Omental fat pad (tissue), 4 donors: ENCODE results near the gene MAFB. TPM values are rescaled to one million over a fixed set of nuclear protein-coding genes. Genes with fewer than 3 reads are reported as not detected.

Experiments
- ATAC-seq: fragments of 150-250 bp; one replicate; pipeline ENCODE4 v1.9.1; 2016; ENCODE audit warnings: mild to moderate bottlenecking, moderate library complexity; ENCODE audit not compliant: low FRiP score
- DNase-seq: peaks from one replicate; pipeline ENCODE4 v3.0.0-alpha.2; 2019; ENCODE audit warnings: low spot score
- total RNA-seq, 4 donors: library from RNA; depleted of rRNA; stranded (reverse); fragments of >200 nt; gene quantifications; one replicate each; pipeline ENCODE4 v1.1.0, GENCODE V29; 2016
- TF ChIP-seq, protein P1 (sequence below), 3 donors: fragments of 450-650 bp; IDR thresholded peaks; one replicate each; pipeline ENCODE4 v1.5.1; 2016 to 2017; ENCODE audit warnings: antibody characterized with exemption in 3 of 3, mild to moderate bottlenecking in 3 of 3, moderate library complexity in 2 of 3

MAFB gene
- total RNA-seq, 4 donors from 2014 or later, result 44.3 to 173 (median 82.4) TPM

DNA sequence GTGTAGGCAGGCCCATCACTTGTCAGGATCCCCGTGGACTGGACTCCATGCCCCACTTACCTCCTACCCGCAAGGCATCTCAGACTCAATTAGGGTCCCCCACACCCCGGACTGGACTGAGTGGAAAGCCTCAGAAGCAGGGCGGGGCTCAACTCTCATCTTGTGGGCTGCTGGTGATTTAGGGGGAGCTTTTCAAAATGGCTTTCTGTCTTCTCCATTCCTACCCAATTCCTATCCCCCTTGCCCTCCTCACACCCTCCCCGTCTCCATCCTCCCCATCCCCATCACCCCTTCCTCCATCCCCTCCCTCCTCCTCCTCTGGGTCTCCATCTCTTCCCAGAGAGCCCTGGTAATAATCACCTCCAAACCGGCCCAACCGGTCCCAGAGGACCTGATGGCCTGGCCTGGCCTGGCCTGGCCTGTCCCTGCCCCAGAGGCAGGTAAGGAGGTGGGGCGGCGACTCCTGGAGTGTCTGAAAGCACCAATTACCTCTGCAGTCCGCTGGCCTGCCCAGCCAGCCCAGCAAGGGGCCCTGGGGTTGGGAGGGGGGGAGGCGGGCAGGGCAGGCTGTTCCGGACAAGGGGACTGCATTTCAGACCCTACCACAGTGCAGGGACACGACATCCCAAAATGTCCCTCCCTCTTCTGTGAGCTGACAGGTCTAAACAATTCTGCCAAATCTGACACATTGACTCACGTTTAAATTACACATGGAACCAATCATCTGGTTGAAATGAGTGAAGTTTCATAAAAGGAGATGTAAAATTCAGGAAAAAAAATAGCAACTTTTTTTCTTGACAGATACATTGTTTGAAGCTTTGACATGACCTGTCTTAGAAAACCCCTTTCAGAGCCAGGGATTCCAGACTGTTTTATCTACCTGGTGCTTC lies 24.8 kb downstream of the MAFB start:
- TF ChIP-seq, protein P1, sequence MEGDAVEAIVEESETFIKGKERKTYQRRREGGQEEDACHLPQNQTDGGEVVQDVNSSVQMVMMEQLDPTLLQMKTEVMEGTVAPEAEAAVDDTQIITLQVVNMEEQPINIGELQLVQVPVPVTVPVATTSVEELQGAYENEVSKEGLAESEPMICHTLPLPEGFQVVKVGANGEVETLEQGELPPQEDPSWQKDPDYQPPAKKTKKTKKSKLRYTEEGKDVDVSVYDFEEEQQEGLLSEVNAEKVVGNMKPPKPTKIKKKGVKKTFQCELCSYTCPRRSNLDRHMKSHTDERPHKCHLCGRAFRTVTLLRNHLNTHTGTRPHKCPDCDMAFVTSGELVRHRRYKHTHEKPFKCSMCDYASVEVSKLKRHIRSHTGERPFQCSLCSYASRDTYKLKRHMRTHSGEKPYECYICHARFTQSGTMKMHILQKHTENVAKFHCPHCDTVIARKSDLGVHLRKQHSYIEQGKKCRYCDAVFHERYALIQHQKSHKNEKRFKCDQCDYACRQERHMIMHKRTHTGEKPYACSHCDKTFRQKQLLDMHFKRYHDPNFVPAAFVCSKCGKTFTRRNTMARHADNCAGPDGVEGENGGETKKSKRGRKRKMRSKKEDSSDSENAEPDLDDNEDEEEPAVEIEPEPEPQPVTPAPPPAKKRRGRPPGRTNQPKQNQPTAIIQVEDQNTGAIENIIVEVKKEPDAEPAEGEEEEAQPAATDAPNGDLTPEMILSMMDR (IDR thresholded peaks at IDR 0.05), result no peak
- DNase-seq (no peak), ATAC-seq (no peak)

DNA sequence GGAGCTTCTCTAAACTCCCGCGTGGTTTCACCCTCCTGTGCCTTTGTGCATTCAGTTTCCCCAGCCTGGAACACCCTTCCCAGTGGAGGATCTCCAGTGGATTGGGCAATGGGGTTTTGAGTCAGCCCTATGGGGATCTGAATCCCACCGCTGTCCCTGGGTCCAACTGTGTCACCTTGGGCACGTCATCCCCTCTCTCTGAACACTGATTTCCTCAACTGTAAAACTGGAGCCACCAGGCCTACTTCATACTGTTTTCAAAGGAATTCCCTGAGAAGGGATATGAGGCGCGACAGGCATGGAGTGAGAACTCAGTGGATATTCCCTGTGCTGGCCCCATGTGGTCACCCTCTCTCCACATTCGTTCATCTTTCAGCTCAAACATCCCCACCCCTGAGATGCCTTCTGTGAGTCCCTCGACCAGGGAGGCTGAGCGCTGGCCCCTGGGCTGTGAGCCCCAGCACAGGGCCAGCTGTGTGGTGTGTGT lies 25.7 kb downstream of the MAFB start:
- no peak for DNase-seq
- no peak for ATAC-seq
- TF ChIP-seq, protein P1 (IDR thresholded peaks at IDR 0.05), result no peak

DNA sequence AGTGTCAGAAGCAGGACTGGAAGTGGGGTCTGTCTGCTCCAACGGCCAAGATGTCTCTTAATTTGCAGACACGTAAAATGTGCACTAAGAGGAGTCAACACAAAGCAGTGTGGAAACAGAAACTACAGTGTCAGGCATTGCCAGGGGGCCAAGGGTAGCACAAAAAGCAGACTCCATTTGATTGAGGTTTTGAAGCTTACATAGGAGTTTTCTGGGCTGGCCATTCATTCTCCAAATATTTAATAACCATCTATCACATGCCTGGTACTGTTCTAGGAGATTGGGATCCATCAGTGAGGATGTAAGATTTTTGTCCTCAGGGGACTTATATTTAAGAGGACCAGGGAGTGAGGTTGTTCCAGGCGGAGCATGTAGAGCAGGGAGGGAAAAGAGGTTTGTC lies 29.5 kb downstream of the MAFB start:
- ATAC-seq, result no peak
- TF ChIP-seq, protein P1 (IDR thresholded peaks at IDR 0.05), result no peak
- no peak for DNase-seq

DNA sequence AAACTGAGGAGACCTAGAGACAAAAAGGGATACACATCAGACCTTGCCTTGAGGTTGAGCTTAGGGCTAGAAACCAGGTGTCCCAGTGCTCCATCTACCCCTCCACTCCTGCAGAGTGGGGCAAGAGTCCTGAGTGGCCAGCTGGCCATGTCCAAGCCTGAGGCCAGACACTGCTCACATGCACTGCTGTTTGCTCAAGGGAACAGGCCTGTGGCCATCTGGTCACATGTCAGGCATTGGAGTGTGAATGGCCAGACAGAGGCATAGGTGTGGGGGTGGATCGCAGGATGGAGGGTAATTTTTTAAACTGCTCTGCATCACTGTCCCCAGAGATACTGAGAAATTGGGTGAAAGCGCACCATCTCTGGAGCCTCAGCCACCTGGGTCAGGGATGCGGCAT lies 30.5 kb downstream of the MAFB start:
- DNase-seq, result no peak
- no peak for ATAC-seq
- TF ChIP-seq, protein P1 (IDR thresholded peaks at IDR 0.05), result no peak

DNA sequence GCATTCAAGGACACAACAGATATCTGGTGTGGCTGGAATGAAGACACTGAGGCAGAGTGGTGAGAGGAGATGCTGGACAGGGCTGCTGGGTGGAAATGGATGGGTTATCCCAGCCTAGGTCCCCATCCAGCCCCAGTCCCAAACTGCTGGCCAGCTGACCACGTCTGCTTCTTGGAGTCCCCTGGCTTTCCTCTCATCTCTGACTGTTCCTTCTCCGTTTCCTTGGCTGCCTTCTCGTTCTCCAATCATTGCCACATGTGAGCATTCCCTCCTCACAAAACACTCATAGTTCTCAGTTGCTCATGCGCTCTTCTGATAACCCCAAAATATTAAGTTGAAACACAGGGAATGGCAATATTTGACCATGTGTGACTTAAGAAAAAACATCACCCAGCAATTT lies 31.5 kb downstream of the MAFB start:
- DNase-seq (no peak), ATAC-seq (no peak)
- TF ChIP-seq, protein P1 (IDR thresholded peaks at IDR 0.05), result no peak

DNA sequence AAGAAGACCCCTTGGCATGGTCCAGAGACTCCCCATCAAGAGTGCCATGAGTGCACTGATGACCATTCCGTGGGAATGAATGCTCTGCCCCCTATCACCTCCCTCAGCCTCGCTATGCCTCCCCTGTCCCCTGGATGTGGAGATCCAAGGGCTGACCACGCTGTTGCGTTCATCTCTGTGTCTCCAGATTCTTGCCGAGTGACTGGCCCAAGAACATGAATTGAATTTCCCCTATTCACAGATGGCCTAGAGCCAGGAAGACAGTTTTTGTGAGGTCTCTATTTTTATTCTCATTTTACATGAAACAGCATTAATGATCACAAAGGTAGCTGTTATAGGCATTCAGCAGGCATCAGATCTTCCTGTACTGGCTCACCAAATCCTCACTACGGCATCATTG lies 33.6 kb downstream of the MAFB start:
- no peak for DNase-seq
- TF ChIP-seq, protein P1 (IDR thresholded peaks at IDR 0.05), result no peak
- ATAC-seq, result no peak

DNA sequence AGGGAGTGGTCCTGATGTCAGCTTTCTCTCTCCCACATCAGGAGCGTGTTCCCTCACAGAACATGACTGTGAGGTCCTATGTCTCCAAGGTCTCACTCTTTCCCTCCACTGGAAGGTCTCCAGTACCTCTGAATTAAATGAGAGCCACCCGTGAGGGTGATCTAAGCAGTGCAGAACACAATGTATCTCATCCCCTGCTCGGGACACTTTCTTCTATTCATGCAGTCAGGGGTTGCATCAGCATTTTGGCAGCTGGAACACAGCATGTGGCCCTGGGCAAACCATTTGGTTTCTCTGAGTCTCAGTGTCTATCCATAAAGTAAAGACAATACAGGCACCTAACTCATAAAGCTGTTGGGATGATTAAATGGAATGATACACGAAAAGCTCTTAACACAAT lies 34.2 kb downstream of the MAFB start:
- DNase-seq, result no peak
- no peak for ATAC-seq
- TF ChIP-seq, protein P1 (IDR thresholded peaks at IDR 0.05), result no peak
